Vagina (tissue), 2 donors: Measurements from ENCODE around the gene LIPE. TPM values are rescaled to one million over a fixed set of nuclear protein-coding genes. Genes with fewer than 3 reads are reported as not detected.

Source experiments
- DNase-seq, 2 donors: peaks; one replicate each; pipeline ENCODE4 v3.0.0-alpha.2; 2017; ENCODE audit errors: extremely low spot score in 2 of 2
- H3K27ac ChIP-seq: fragments of 200-600 bp; sonication (generic); one replicate; pipeline ENCODE4 v1.5.1; 2019
- H3K27me3 ChIP-seq: fragments of 200-600 bp; sonication (generic); one replicate; pipeline ENCODE4 v1.5.1; 2019
- H3K36me3 ChIP-seq, 2 donors: fragments of 200-600 bp; sonication (generic); one replicate each; pipeline ENCODE4 v1.5.1; 2017 to 2019
- H3K4me1 ChIP-seq: fragments of 200-600 bp; sonication (generic); one replicate; pipeline ENCODE4 v1.5.1; 2019
- H3K4me3 ChIP-seq, 2 donors: fragments of 200-600 bp; sonication (generic); 1 replicate in 1 of 2; 2 replicates in 1 of 2; pipeline ENCODE4 v1.5.1; 2016 to 2019
- H3K9me3 ChIP-seq: fragments of 200-600 bp; sonication (generic); one replicate; pipeline ENCODE4 v1.5.1; 2019
- CTCF ChIP-seq, 3 experiments: fragments of 450-650 bp in 2 of 3; fragments of 200-600 bp in 1 of 3; sonication (generic) in 1 of 3; IDR thresholded peaks; one replicate each; pipeline ENCODE4 v1.5.1; 2017 to 2019; ENCODE audit warnings: antibody characterized with exemption in 3 of 3, mild to moderate bottlenecking in 2 of 3, moderate library complexity in 2 of 3
- POLR2A ChIP-seq, 2 donors: fragments of 450-650 bp; IDR thresholded peaks; one replicate each; pipeline ENCODE4 v1.6.1; 2017; ENCODE audit warnings: antibody characterized with exemption in 2 of 2, mild to moderate bottlenecking in 2 of 2, moderate library complexity in 2 of 2
- POLR2AphosphoS5 ChIP-seq, 2 donors: sonication (generic); formaldehyde crosslinking; IDR thresholded peaks; one replicate each; pipeline ENCODE4 v1.9.0; 2017; ENCODE audit warnings: antibody characterized with exemption in 2 of 2, mild to moderate bottlenecking in 2 of 2, low read depth in 1 of 2; ENCODE audit not compliant: insufficient read depth in 1 of 2
- intact Hi-C: fragments of 100-400 bp; cut with DNase I; formaldehyde crosslinking; loops from one replicate; pipeline ENCODE4 v1.15.1; 2023
- total RNA-seq: library from RNA; depleted of rRNA; stranded (reverse); fragments of >200 nt; gene quantifications from one replicate; pipeline ENCODE4 v1.2.3, GENCODE V29; 2016

The LIPE gene
- total RNA-seq, 1 donor from 2014 or later: 102 TPM

- H3K9me3 ChIP-seq: no peaks in the 10 kb centered on the region
- intact Hi-C loops: no loop called here
- H3K27ac ChIP-seq: no peak overlapping the region
- no peaks in the 10 kb centered on the region for H3K4me1 ChIP-seq
- DNase-seq: no peak
- no peaks in the 10 kb centered on the region for H3K27me3 ChIP-seq
- H3K36me3 ChIP-seq: peaks cover 0 to 24% of the 10 kb centered on the region in 2 donors
- no peak overlapping the region for H3K4me3 ChIP-seq
- no peak for TF ChIP-seq POLR2AphosphoS5 (IDR thresholded peaks at IDR 0.05; ENCODE audit: insufficient read depth in 1 of 2, low read depth in 1 of 2)
- no peak for TF ChIP-seq POLR2A (IDR thresholded peaks at IDR 0.05)
- no peak for TF ChIP-seq CTCF (IDR thresholded peaks at IDR 0.05)
Observed at GRCh38 chr19:42361545-42361910, 65.7 kb downstream of the LIPE start.

GRCh38 chr19:42360787-42361544 lies 66.2 kb downstream of the LIPE start:
- Histone ChIP-seq H3K4me3 (no peak overlapping the region), H3K27me3 (no peaks in the 10 kb centered on the region), H3K4me1 (no peaks in the 10 kb centered on the region), H3K36me3 (peaks cover 0 to 25% of the 10 kb centered on the region in 2 donors), H3K9me3 (no peaks in the 10 kb centered on the region), H3K27ac (no peak overlapping the region)
- TF ChIP-seq CTCF (IDR thresholded peaks at IDR 0.05): no peak
- DNase-seq: no peak
- intact Hi-C loops: no loop called here

GRCh38 chr19:42357290-42357689 lies 69.9 kb downstream of the LIPE start:
- TF ChIP-seq POLR2A (IDR thresholded peaks at IDR 0.05) (no peak), CTCF (IDR thresholded peaks at IDR 0.05) (no peak)
- intact Hi-C loops: no loop called here
- Histone ChIP-seq H3K9me3 (no peaks in the 10 kb centered on the region), H3K4me3 (no peak overlapping the region), H3K27ac (no peak overlapping the region), H3K4me1 (no peaks in the 10 kb centered on the region), H3K36me3 (peaks cover 0 to 28% of the 10 kb centered on the region in 2 donors), H3K27me3 (no peaks in the 10 kb centered on the region)
- DNase-seq: no peak

GRCh38 chr19:42356686-42357085 lies 70.5 kb downstream of the LIPE start:
- intact Hi-C loops: no loop called here
- no peak for DNase-seq
- H3K4me3 ChIP-seq: no peak overlapping the region
- no peaks in the 10 kb centered on the region for H3K9me3 ChIP-seq
- no peaks in the 10 kb centered on the region for H3K27me3 ChIP-seq
- H3K27ac ChIP-seq: no peak overlapping the region
- peaks cover 0 to 28% of the 10 kb centered on the region in 2 donors for H3K36me3 ChIP-seq
- no peak for TF ChIP-seq CTCF (IDR thresholded peaks at IDR 0.05)
- no peak for TF ChIP-seq POLR2AphosphoS5 (IDR thresholded peaks at IDR 0.05; ENCODE audit: insufficient read depth in 1 of 2, low read depth in 1 of 2)
- TF ChIP-seq POLR2A (IDR thresholded peaks at IDR 0.05): no peak
- no peaks in the 10 kb centered on the region for H3K4me1 ChIP-seq

- intact Hi-C loops: no loop called here
- H3K9me3 ChIP-seq: no peaks in the 10 kb centered on the region
- TF ChIP-seq POLR2A (IDR thresholded peaks at IDR 0.05) (no peak), POLR2AphosphoS5 (IDR thresholded peaks at IDR 0.05; ENCODE audit: insufficient read depth in 1 of 2, low read depth in 1 of 2) (no peak), CTCF (IDR thresholded peaks at IDR 0.05) (no peak)
Observed at GRCh38 chr19:42355896-42356295, 71.3 kb downstream of the LIPE start.

More at GRCh38 chr19:42355896-42356295, 71.3 kb downstream of the LIPE start:
- Histone ChIP-seq H3K36me3 (peaks cover 0 to 28% of the 10 kb centered on the region in 2 donors), H3K27me3 (no peaks in the 10 kb centered on the region), H3K4me1 (no peaks in the 10 kb centered on the region), H3K4me3 (no peak overlapping the region), H3K27ac (no peak overlapping the region)
- no peak for DNase-seq
